Cardiac septum (tissue), 1 donor: ENCODE measurements around the gene HIPK2. TPM values are rescaled to one million over a fixed set of nuclear protein-coding genes. Genes with fewer than 3 reads are reported as not detected.

Experiments used
- DNase-seq: peaks from one replicate; pipeline ENCODE4 v3.0.0-alpha.2; 2020; ENCODE audit warnings: low spot score
- intact Hi-C: fragments of 100-400 bp; cut with DNase I; formaldehyde crosslinking; loops from one replicate; pipeline ENCODE4 v1.14.0; 2022
- total RNA-seq: library from RNA; stranded (reverse); fragmentation: NEBNext Ultra II Directional; extraction: Animal tissue kit (Norgen Biotek cat#: 25700); gene quantifications from one replicate; pipeline ENCODE4 v1.2.1, GENCODE V29; 2021
- donor health status: DM: no; HTN: no; CAD: no.

Gene HIPK2
- total RNA-seq, 1 donor from 2014 or later = 218 TPM

DNA sequence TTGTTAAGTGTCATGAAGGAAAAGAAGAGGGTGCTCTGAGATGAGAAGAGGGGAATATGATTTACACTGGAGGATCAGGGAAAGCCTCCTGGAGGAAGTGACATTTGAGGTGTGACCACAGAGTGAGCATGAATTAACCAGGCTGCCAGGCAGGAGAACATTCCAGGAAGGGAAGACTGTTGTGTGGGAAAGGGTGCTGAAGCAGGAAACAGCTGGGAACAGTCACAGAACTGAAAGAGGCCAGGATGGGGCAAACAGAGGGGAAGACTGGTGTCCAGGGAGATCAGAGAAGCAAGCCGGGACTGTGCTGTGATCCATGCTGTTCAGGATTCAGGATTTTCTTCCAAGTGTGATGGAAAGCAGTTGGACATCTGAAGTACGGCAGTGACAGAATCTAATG, 14.9 kb downstream of the HIPK2 start:
- DNase-seq = no peak
- intact Hi-C loops = no loop called here

GRCh38 chr7:139758388-139758787, 19.4 kb downstream of the HIPK2 start:
- intact Hi-C loops = no loop called here
- no peak for DNase-seq

GRCh38 chr7:139757968-139758367, 19.8 kb downstream of the HIPK2 start:
- intact Hi-C loops = no loop called here

GRCh38 chr7:139753693-139754111, 24.1 kb downstream of the HIPK2 start:
- intact Hi-C loops = no loop called here
- DNase-seq = no peak

More at GRCh38 chr7:139757968-139758367, 19.8 kb downstream of the HIPK2 start:
- no peak for DNase-seq

GRCh38 chr7:139753081-139753692, 24.6 kb downstream of the HIPK2 start:
- no peak for DNase-seq
- intact Hi-C loops = no loop called here

DNA sequence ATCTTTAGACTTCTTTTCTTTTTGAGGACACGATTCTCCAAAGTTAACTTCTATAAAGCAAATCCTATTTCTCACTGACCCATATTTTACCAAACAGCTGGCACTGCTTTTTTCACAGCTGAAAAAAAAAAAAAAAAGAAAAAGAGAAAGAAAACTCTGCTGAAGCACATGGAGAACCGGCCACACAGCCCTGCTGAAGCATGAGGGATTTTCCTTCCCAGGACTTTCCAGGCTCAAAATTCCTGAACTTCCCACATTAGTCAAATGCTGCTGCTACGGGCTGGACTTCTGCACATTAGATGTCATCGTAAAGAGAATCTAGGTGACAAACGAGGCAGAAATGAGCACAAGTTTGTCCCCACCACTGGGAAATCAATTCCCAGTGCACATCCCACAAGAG, 25.2 kb downstream of the HIPK2 start:
- DNase-seq = no peak
- intact Hi-C loops = no loop called here

GRCh38 chr7:139752148-139752547, 25.6 kb downstream of the HIPK2 start:
- intact Hi-C loops = no loop called here
- no peak for DNase-seq

DNA sequence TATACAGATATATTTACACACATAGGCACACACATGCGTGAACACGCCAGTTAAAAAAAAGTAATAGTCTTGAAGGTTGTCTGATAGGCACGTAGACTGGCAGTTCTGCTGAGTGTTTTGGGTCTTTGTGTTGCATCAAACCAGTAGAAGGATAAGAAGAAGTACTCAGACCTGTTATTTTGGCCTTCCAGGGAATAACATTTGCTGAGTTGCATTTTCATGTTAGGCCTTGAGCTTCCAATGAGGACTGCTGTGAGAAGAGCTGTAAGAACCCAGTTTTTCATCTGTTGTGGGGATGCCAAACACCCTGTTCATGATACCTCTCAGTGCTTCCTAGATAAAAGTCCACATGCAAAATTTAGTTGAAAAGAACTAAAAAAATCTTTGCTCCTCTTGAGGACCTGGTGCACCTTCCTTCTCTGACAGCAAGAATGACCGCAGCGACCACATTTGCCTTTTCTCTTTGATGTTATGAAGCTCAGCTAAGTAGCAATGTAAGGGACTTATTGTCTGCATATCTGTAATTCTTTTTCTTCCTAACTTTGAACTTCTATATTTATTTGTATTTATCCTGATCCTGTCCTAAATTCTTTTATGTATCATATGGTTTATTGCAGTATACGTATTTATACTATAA, 27.2 kb downstream of the HIPK2 start:
- intact Hi-C loops = no loop called here
- DNase-seq = no peak

DNA sequence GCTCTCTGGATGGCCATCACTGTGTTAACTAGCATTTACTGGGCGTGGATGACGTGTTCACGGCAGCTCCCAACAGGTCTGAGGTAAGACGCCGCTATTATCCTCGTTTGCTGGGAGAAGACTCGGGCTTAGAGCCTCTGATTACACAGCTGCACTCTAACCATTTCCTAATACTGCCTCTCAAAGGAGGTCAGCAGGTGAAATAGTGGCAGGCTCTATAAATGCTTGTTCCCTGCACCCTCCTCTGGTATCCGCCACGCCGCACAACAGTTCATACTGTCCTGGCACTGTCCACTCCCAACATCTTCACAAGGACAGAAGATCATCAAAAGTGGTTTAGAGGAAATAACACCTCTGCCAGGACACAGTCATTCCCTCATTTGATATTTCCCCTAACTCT, 28.3 kb downstream of the HIPK2 start:
- intact Hi-C loops = no loop called here
- DNase-seq = no peak

GRCh38 chr7:139748941-139749340, 28.9 kb downstream of the HIPK2 start:
- intact Hi-C loops = no loop called here
- no peak for DNase-seq

DNA sequence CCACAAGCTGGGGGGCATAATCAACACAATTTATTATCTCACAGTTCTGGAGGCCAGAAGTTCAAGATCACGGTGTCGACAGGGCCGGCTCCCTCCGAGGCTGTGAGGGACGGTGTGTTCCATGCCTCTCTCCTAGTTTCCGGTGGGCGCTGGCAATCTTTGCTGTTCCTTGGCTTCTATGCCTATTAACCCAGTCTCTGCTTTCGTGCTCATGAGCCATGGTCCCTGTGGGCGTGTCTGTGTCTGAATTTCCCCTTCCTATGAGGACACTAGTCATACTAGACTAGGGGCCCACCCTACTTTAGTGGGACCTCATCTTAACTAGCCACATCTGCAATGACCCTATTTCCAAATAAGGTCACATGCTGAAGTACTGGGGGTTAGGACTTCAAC, 29.4 kb downstream of the HIPK2 start:
- intact Hi-C loops = no loop called here
- no peak for DNase-seq

- DNase-seq = no peak
- intact Hi-C loops = no loop called here
Observed at GRCh38 chr7:139747662-139748372, 30.0 kb downstream of the HIPK2 start.

GRCh38 chr7:139746652-139747051, 31.1 kb downstream of the HIPK2 start:
- intact Hi-C loops = no loop called here
- DNase-seq = no peak

DNA sequence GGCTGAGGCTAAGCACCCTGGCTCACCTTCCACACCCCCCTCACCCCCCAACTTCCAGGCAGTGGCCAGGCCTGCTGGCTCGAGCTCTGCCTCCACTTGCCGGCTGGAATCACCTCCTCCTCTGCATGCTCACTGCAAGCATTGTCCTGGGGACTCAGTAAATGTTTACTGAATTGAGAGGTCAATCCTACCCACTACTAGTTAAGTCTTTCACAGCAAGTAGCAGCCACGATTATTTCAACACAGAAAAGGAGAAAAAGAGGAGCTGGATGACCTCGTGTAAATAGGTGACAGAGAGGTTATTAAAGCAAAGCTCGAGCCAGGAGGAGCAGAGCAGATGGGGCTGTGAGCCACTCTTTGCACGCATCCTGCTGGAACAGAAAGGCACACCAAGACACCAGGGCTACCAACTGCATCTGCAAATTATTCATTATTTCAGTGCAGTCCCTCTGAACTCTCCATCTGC, 32.1 kb downstream of the HIPK2 start:
- intact Hi-C loops = no loop called here
- DNase-seq = no peak

- no peak for DNase-seq
- intact Hi-C loops = no loop called here
Observed at GRCh38 chr7:139744768-139745677, 32.8 kb downstream of the HIPK2 start.

- intact Hi-C loops = no loop called here
- DNase-seq = no peak
Observed at GRCh38 chr7:139743967-139744767, 33.6 kb downstream of the HIPK2 start.

- DNase-seq = no peak
- intact Hi-C loops = no loop called here
Observed at GRCh38 chr7:139743267-139743966, 34.4 kb downstream of the HIPK2 start.

- intact Hi-C loops = no loop called here
- DNase-seq = no peak
Observed at GRCh38 chr7:139741789-139742344, 35.9 kb downstream of the HIPK2 start.
